Sciatic nerve (tissue), 1 donor: ENCODE data around the gene PAEP. TPM values are rescaled to one million over a fixed set of nuclear protein-coding genes. Genes with fewer than 3 reads are reported as not detected.

Experiments used
- total RNA-seq: library from RNA; stranded (reverse); fragmentation: NEBNext Ultra II Directional; extraction: Animal tissue kit (Norgen Biotek cat#: 25700); gene quantifications from one replicate; pipeline ENCODE4 v1.2.1, GENCODE V29; 2021
- donor health status: DM: no; HTN: no; CAD: no.

PAEP gene
- total RNA-seq, 1 donor from 2014 or later = not detected

Other genes with a start within 250 kb of the PAEP start
- gene PPP1R26, start 82.0 kb upstream of the PAEP start, total RNA-seq = 13.9 TPM
- 17.5 TPM for gene MRPS2, start 61.1 kb upstream of the PAEP start, total RNA-seq
- gene LCN1, start 40.3 kb upstream of the PAEP start, total RNA-seq = not detected
- gene OBP2A, start 15.6 kb upstream of the PAEP start, total RNA-seq = not detected
- gene GLT6D1, start 77.8 kb downstream of the PAEP start, total RNA-seq = not detected
- not detected for gene LCN9, start 101.6 kb downstream of the PAEP start, total RNA-seq
- gene SOHLH1, start 137.7 kb downstream of the PAEP start, total RNA-seq = not detected
- gene KCNT1, start 140.4 kb downstream of the PAEP start, total RNA-seq = 0.53 TPM